ENCODE data around the gene NCOA7. TPM values are rescaled to one million over a fixed set of nuclear protein-coding genes. Genes with fewer than 3 reads are reported as not detected.
"Not testable (repeated sequence)": the region's sequence is repeated elsewhere in the genome, so short reads cannot be mapped to it uniquely, and the experiment has no call there.

Gene NCOA7
- total and polyA plus RNA-seq, 12 donors: 4.2 to 21.3 (median 10.3) TPM

GRCh38 chr6:125968493-125968892 is 177.7 kb downstream of the NCOA7 start:
- Histone ChIP-seq H3K9me3 (no peaks in the 10 kb centered on the region), H3K4me1 (peaks cover 0 to 4% (median 0%) of the 10 kb centered on the region in 9 donors), H3K4me3 (no peak overlapping the region), H3K36me3 (peaks cover 0 to 48% (median 7%) of the 10 kb centered on the region in 9 donors), H3K27me3 (no peaks in the 10 kb centered on the region), H3K27ac (no peak overlapping the region)
- TF ChIP-seq CTCF (IDR thresholded peaks at IDR 0.05): no peak
- intact Hi-C loops (cut with DNase I): loop anchor here in 3 of 10 donors (5.0 kb wide), 3 partner anchors 111 to 661 kb away; no protein-coding TSS in a partner anchor
- 85 to 90% methylated on average over 2 of the region's 2 CpGs for WGBS, 2 donors
- DNase-seq: no peak
- ATAC-seq: no peak

GRCh38 chr6:125970760-125971159 is 180.0 kb downstream of the NCOA7 start:
- intact Hi-C loops (cut with DNase I): loop anchor here in 7 of 10 donors (5.0 to 10.0 kb wide), 5 partner anchors 63 to 658 kb away; no protein-coding TSS in a partner anchor
- 0 to 64% methylated on average over 2 of the region's 2 CpGs for WGBS, 2 donors
- H3K4me3 ChIP-seq: no peak overlapping the region
- H3K4me1 ChIP-seq: no peaks in the 10 kb centered on the region
- H3K9me3 ChIP-seq: no peaks in the 10 kb centered on the region
- peaks cover 0 to 66% (median 7%) of the 10 kb centered on the region in 9 donors for H3K36me3 ChIP-seq
- ATAC-seq (no peak), DNase-seq (no peak)
- TF ChIP-seq CTCF (IDR thresholded peaks at IDR 0.05): no peak
- H3K27me3 ChIP-seq: no peaks in the 10 kb centered on the region
- H3K27ac ChIP-seq: no peak overlapping the region

GRCh38 chr6:125972478-125972877 is 181.7 kb downstream of the NCOA7 start:
- intact Hi-C loops (cut with DNase I): loop anchor here in 7 of 10 donors (2.0 to 10.0 kb wide), 6 partner anchors 65 to 660 kb away; no protein-coding TSS in a partner anchor
- 98 to 100% methylated on average over 1 of the region's 1 CpG for WGBS, 2 donors
- not testable (repeated sequence) for H3K27ac ChIP-seq, H3K27me3 ChIP-seq, H3K9me3 ChIP-seq, DNase-seq, ATAC-seq, H3K4me1 ChIP-seq, H3K4me3 ChIP-seq
- peaks cover 0 to 75% (median 7%) of the 10 kb centered on the region in 9 donors for H3K36me3 ChIP-seq

GRCh38 chr6:125974214-125974866 is 183.6 kb downstream of the NCOA7 start:
- peak in 8 of 9 donors; percentile 29 to 74 (median 62) for TF ChIP-seq CTCF (IDR thresholded peaks at IDR 0.05)
- no peak for DNase-seq
- ATAC-seq: peak in 3 of 8 donors; percentile 47 to 67 (median 51)
- no peak overlapping the region for H3K4me3 ChIP-seq
- intact Hi-C loops (cut with DNase I): loop anchor here in 7 of 10 donors (5.0 to 10.0 kb wide), 5 partner anchors 67 to 662 kb away; no protein-coding TSS in a partner anchor
- H3K9me3 ChIP-seq: no peaks in the 10 kb centered on the region
- no peaks in the 10 kb centered on the region for H3K4me1 ChIP-seq
- no peak overlapping the region for H3K27ac ChIP-seq
- 39 to 44% methylated on average over 5 of the region's 5 CpGs for WGBS, 2 donors
- H3K36me3 ChIP-seq: peaks cover 0 to 72% (median 7%) of the 10 kb centered on the region in 9 donors
- H3K27me3 ChIP-seq: no peaks in the 10 kb centered on the region

GRCh38 chr6:125979101-125979500 is 188.3 kb downstream of the NCOA7 start:
- Histone ChIP-seq H3K27me3 (no peaks in the 10 kb centered on the region), H3K4me1 (no peaks in the 10 kb centered on the region), H3K9me3 (no peaks in the 10 kb centered on the region), H3K36me3 (peaks cover 0 to 61% (median 7%) of the 10 kb centered on the region in 9 donors), H3K4me3 (no peak overlapping the region), H3K27ac (no peak overlapping the region)
- no peak for TF ChIP-seq CTCF (IDR thresholded peaks at IDR 0.05)
- WGBS, 2 donors: 92 to 93% methylated on average over 3 of the region's 3 CpGs
- ATAC-seq (no peak), DNase-seq (no peak)
- intact Hi-C loops (cut with DNase I): loop anchor here in 3 of 10 donors (5.0 to 10.0 kb wide), 2 partner anchors 664 to 672 kb away; no protein-coding TSS in a partner anchor
